ENCODE results near the gene GCH1. TPM values are rescaled to one million over a fixed set of nuclear protein-coding genes. Genes with fewer than 3 reads are reported as not detected.

Gene GCH1
- total and polyA plus RNA-seq, 2 donors (not counting 1 experiment from before 2014, with no cell fraction given): 1.3 to 1.5 TPM

DNA sequence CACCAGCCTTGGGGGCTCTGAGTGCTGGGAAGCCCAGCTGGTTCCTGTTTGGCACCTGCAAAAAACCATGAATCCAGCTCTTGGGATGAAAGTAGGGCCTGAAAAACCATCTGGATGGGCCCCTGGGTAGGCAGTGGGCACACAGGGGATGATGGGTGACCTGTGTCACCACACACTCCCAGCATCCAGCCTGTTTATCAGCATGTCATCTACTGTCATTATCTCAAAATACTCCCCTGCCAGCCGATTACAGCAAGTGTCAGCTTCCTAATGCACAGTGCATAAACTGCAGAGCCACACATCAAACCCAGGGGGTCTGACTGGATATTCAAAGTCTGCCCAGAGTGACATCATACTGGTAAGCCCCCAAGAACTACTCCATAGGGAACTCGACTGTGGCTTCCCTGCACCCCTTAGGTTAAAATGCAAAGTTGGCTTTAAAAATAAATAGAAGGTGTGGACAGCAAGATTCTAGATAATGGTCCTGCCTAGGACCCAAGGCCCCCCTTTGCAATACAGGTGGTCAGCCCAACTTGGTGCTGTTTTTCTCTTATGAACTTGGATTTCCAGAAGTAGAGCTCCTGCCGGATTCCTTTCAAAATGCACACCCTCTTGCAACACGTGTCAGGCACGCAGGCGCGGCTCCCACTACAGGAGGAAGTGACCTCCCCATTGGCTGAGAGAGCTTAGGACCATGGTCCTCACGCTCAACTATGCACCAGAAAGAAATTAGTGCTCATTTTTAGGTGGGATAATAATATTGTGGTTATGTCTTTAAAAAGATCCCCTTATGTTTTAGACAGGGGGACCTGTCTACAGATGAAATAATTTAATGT, 94.1 kb downstream of the GCH1 start:
- TF ChIP-seq EZH2 (IDR thresholded peaks at IDR 0.05; ENCODE audit: low read length, missing control alignments): no peak
- TF ChIP-seq CTCF (conservative IDR thresholded peaks at IDR 0.05 in 1 of 2, IDR thresholded peaks at IDR 0.05 in 1 of 2; ENCODE audit: low read depth in 1 of 2, low read length in 2 of 2): no peak
- no peak overlapping the region for H3K27ac ChIP-seq (ENCODE audit: insufficient read depth, low read length)
- H3K4me3 ChIP-seq (replicated peaks in 1 of 4; ENCODE audit: control extremely low read depth in 1 of 4, insufficient read depth in 1 of 4, low read depth in 3 of 4, low read length in 4 of 4): no peak overlapping the region
- no peaks in the 10 kb centered on the region for H3K9me3 ChIP-seq (ENCODE audit: control insufficient read depth, insufficient read depth, low read depth, low read length)
- H3K4me2 ChIP-seq (ENCODE audit: extremely low read depth, insufficient read depth, low read length): no peak overlapping the region
- no peak overlapping the region for H3K9ac ChIP-seq (ENCODE audit: insufficient read depth, low read length)
- no peaks in the 10 kb centered on the region for H4K20me1 ChIP-seq (ENCODE audit: control insufficient read depth, extremely low read depth, insufficient read depth, low read length)
- H3K79me2 ChIP-seq (ENCODE audit: control insufficient read depth, insufficient read depth, low read length): no peaks in the 10 kb centered on the region
- no peaks in the 10 kb centered on the region for H3K36me3 ChIP-seq (ENCODE audit: control insufficient read depth, insufficient read depth, low read length)
- DNase-seq (ENCODE audit: low read depth in 2 of 2): no peak
- peaks cover 10% of the 10 kb centered on the region for H3K27me3 ChIP-seq (ENCODE audit: control insufficient read depth, insufficient read depth, low read length)
- H3K4me1 ChIP-seq (ENCODE audit: control insufficient read depth, extremely low read depth, insufficient read depth, low read length): no peaks in the 10 kb centered on the region
- no peak overlapping the region for H2AFZ ChIP-seq (ENCODE audit: low read length)

DNA sequence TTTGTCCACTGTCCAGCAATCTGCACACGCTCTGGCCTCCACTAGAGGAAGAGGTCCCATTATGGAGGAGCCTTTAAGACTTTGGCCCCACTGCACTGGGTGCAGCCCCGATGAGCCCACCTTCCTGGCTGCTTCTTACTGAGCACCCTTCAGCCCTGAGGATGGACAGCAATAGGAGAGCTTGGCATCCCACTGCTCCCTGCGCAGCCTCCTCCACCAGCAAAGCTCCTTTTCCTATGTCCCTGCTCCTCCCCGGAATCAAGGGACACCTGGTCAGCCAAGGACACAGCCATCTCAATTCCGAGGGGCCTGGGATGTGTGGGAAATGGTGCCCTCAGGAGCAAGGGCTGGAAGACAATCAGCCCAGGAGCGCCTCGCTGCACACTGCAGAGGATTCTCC, 94.7 kb downstream of the GCH1 start:
- Histone ChIP-seq H2AFZ (ENCODE audit: low read length) (no peak overlapping the region), H4K20me1 (ENCODE audit: control insufficient read depth, extremely low read depth, insufficient read depth, low read length) (no peaks in the 10 kb centered on the region), H3K9ac (ENCODE audit: insufficient read depth, low read length) (no peak overlapping the region), H3K27me3 (ENCODE audit: control insufficient read depth, insufficient read depth, low read length) (peaks cover 10% of the 10 kb centered on the region), H3K9me3 (ENCODE audit: control insufficient read depth, insufficient read depth, low read depth, low read length) (no peaks in the 10 kb centered on the region), H3K36me3 (ENCODE audit: control insufficient read depth, insufficient read depth, low read length) (no peaks in the 10 kb centered on the region), H3K4me3 (replicated peaks in 1 of 4; ENCODE audit: control extremely low read depth in 1 of 4, insufficient read depth in 1 of 4, low read depth in 3 of 4, low read length in 4 of 4) (no peak overlapping the region), H3K4me1 (ENCODE audit: control insufficient read depth, extremely low read depth, insufficient read depth, low read length) (no peaks in the 10 kb centered on the region), H3K27ac (ENCODE audit: insufficient read depth, low read length) (no peak overlapping the region), H3K4me2 (ENCODE audit: extremely low read depth, insufficient read depth, low read length) (no peak overlapping the region), H3K79me2 (ENCODE audit: control insufficient read depth, insufficient read depth, low read length) (no peaks in the 10 kb centered on the region)
- TF ChIP-seq EZH2 (IDR thresholded peaks at IDR 0.05; ENCODE audit: low read length, missing control alignments) (no peak), CTCF (conservative IDR thresholded peaks at IDR 0.05 in 1 of 2, IDR thresholded peaks at IDR 0.05 in 1 of 2; ENCODE audit: low read depth in 1 of 2, low read length in 2 of 2) (no peak)
- no peak for DNase-seq (ENCODE audit: low read depth in 2 of 2)

DNA sequence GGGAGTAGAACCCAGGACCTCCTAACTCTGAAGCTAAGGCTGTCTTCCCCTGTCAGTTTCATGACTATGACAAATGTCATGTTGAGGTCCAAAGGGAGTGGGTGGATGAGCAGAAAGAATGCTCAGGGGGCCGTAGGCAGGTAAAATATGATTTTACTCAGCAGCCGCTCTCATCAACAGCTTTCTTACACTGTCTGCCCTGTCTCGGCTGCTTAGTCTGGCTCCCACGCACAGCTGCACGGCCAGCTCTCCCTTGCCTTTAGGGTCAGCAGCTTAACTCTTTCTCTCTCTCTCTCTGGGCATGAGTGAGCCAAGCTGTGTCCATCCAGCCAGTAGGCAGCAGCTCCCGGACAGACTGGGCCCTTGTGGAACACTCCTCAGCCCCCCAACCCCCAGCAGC, 95.2 kb downstream of the GCH1 start:
- H3K27ac ChIP-seq (ENCODE audit: insufficient read depth, low read length): no peak overlapping the region
- TF ChIP-seq EZH2 (IDR thresholded peaks at IDR 0.05; ENCODE audit: low read length, missing control alignments) (no peak), CTCF (conservative IDR thresholded peaks at IDR 0.05 in 1 of 2, IDR thresholded peaks at IDR 0.05 in 1 of 2; ENCODE audit: low read depth in 1 of 2, low read length in 2 of 2) (no peak)
- H2AFZ ChIP-seq (ENCODE audit: low read length): no peak overlapping the region

More for the DNA sequence above, 95.2 kb downstream of the GCH1 start:
- no peak overlapping the region for H3K4me3 ChIP-seq (replicated peaks in 1 of 4; ENCODE audit: control extremely low read depth in 1 of 4, insufficient read depth in 1 of 4, low read depth in 3 of 4, low read length in 4 of 4)
- H3K4me1 ChIP-seq (ENCODE audit: control insufficient read depth, extremely low read depth, insufficient read depth, low read length): no peaks in the 10 kb centered on the region
- no peak overlapping the region for H3K9ac ChIP-seq (ENCODE audit: insufficient read depth, low read length)
- H3K4me2 ChIP-seq (ENCODE audit: extremely low read depth, insufficient read depth, low read length): no peak overlapping the region
- H3K36me3 ChIP-seq (ENCODE audit: control insufficient read depth, insufficient read depth, low read length): no peaks in the 10 kb centered on the region
- peaks cover 8% of the 10 kb centered on the region for H3K27me3 ChIP-seq (ENCODE audit: control insufficient read depth, insufficient read depth, low read length)
- H3K79me2 ChIP-seq (ENCODE audit: control insufficient read depth, insufficient read depth, low read length): no peaks in the 10 kb centered on the region
- H3K9me3 ChIP-seq (ENCODE audit: control insufficient read depth, insufficient read depth, low read depth, low read length): no peaks in the 10 kb centered on the region
- H4K20me1 ChIP-seq (ENCODE audit: control insufficient read depth, extremely low read depth, insufficient read depth, low read length): no peaks in the 10 kb centered on the region
- no peak for DNase-seq (ENCODE audit: low read depth in 2 of 2)

Data from fibroblast of lung (primary cell).